ENCODE results near the gene UQCR11.

GRCh38 chr19:1613146-1613545 lies 7.9 kb upstream of the UQCR11 start:
- TF ChIP-seq EP300 (IDR thresholded peaks at IDR 0.05) (no peak), CTCF (IDR thresholded peaks at IDR 0.05) (no peak), POLR2A (IDR thresholded peaks at IDR 0.05; ENCODE audit: low read depth) (no peak)

Data from esophagus muscularis mucosa (tissue), 4 donors.